Aorta (tissue), 5 donors: ENCODE measurements around the gene TNFRSF13B. TPM values are rescaled to one million over a fixed set of nuclear protein-coding genes. Genes with fewer than 3 reads are reported as not detected.

Experiments
- ATAC-seq: fragments of 200-7000 bp; cut with Tn5 transposase; one replicate; pipeline ENCODE4 v1.9.1; 2022; ENCODE audit warnings: moderate library complexity; ENCODE audit not compliant: low FRiP score
- DNase-seq, 2 donors: peaks; one replicate each; pipeline ENCODE4 v3.0.0-alpha.2; 2020
- H3K27ac ChIP-seq, 2 donors: one replicate each; pipeline ENCODE4 v1.5.1; 2013; ENCODE audit warnings: low read length in 2 of 2, mild to moderate bottlenecking in 2 of 2, moderate library complexity in 2 of 2, control low read depth in 1 of 2, inconsistent platforms in 1 of 2, low read depth in 1 of 2
- H3K27me3 ChIP-seq, 2 donors: one replicate each; pipeline ENCODE4 v1.6.1; 2013; ENCODE audit warnings: control low read depth in 1 of 2, low read length in 1 of 2, mild to moderate bottlenecking in 1 of 2, moderate library complexity in 1 of 2; ENCODE audit not compliant: insufficient read depth in 2 of 2, control insufficient read depth in 1 of 2
- H3K36me3 ChIP-seq, 2 donors: one replicate each; pipeline ENCODE4 v1.6.1; 2013; ENCODE audit warnings: control low read depth in 1 of 2, low read length in 1 of 2, mild to moderate bottlenecking in 1 of 2; ENCODE audit not compliant: insufficient read depth in 2 of 2, control insufficient read depth in 1 of 2
- H3K4me1 ChIP-seq, 2 donors: one replicate each; pipeline ENCODE4 v1.6.1; 2013; ENCODE audit warnings: low read length in 2 of 2, control low read depth in 1 of 2, mild to moderate bottlenecking in 1 of 2, moderate library complexity in 1 of 2; ENCODE audit not compliant: insufficient read depth in 2 of 2, control insufficient read depth in 1 of 2
- H3K4me3 ChIP-seq, 2 donors: one replicate each; pipeline ENCODE4 v1.5.1; 2013; ENCODE audit warnings: low read length in 2 of 2, control low read depth in 1 of 2, mild to moderate bottlenecking in 1 of 2
- H3K9me3 ChIP-seq: one replicate; pipeline ENCODE4 v1.6.1; 2013; ENCODE audit warnings: mild to moderate bottlenecking, low read length; ENCODE audit not compliant: control insufficient read depth
- WGBS, 2 donors: extraction: QIAGEN DNeasy Blood & Tissue Kit; methylation state at CpG; one replicate each; pipeline ENCODE4 v1.1.7; 2013; 5-methylcytosine and 5-hydroxymethylcytosine counted together
- intact Hi-C, 2 donors: fragments of 100-400 bp; cut with DNase I; formaldehyde crosslinking; loops; one replicate each; pipeline versions ENCODE4 v1.14.2 to v1.15.0; 2022
- polyA plus RNA-seq, 2 donors: library from polyadenylated mRNA; stranded (reverse); fragments of 200-250 nt; gene quantifications; one replicate each; pipeline ENCODE4 v1.2.3, GENCODE V29; 2013
- total RNA-seq, 2 donors: library from RNA; stranded (reverse); fragmentation: NEBNext Ultra II Directional; extraction: Animal tissue kit (Norgen Biotek cat#: 25700); gene quantifications; one replicate each; pipeline ENCODE4 v1.2.1, GENCODE V29; 2021
- donor health status: healthy with polysubstance abuse.
- donor health status: Bipolar disorder and iron deficiency.
- donor health status: DM: no; HTN: no; CAD: no.
- donor health status: DM: no; HTN: no; CAD: no.
- donor health status: DM: yes; HTN: yes; CAD: no.

The TNFRSF13B gene
- total and polyA plus RNA-seq, 4 donors = not detected

DNA sequence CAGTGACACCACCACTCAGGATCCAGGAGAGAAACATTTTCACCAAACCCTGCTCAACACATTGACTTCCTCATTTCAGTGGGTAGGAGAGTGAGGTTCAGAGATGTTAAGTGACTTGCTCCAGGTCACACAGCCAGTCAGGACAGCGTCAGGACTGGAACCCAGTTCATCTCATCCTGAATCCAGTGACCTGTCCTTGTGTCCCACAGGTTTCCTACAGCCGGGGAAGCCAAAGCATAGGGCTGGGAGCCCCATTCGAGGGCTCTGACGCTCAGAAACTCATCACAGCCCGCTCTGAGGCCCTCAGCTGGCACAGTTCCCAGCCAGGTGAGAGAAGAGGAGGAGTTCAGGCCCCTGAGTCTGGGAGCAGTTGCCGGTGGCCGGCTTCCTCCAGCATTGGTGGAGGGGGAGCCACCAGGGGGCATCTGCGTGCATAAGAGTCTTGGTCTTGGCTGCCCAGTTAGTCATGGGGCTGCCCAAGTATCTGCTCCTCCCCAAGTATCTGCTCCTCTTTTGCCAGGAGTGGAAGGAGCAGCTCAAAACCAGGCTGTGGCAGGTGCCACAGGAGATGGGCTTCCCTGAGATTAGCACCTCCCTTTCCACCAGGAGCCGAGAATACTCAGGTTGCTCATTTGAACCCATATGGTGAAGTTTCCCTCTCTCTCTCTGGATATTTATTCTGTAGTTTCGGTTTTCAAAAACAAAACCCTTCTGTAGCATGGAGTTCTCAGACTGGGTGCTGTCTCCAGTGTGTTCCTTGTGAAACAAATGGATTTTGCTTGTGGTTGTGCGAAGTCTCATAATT is 56.0 kb downstream of the TNFRSF13B start:
- Histone ChIP-seq H3K27me3 (no peaks in the 10 kb centered on the region), H3K4me3 (no peak overlapping the region), H3K27ac (no peak overlapping the region), H3K9me3 (no peaks in the 10 kb centered on the region), H3K4me1 (no peaks in the 10 kb centered on the region), H3K36me3 (no peaks in the 10 kb centered on the region)
- ATAC-seq (no peak), DNase-seq (peak; percentile 71 to 76)
- intact Hi-C loops = no loop called here
- 60 to 64% methylated on average over 11 of the region's 11 CpGs for WGBS, 2 donors

DNA sequence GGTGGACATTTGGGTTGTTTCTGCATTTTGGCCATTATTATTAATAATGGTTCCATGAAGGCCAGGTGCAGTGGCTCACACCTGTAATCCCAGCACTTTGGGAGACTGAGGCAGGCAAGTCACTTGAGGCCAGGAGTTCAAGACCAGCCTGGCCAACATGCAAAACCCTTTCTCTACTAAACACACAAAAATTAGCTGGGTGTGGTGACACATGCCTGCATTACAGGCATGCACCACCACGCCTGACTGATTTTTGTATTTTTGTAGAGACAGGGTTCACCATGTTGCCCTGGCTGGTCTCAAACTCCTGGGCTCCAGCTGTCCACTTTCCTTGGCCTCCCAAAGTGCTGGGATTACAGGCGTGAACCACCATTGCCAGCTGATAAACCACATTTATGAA is 58.5 kb downstream of the TNFRSF13B start:
- Histone ChIP-seq H3K27ac (no peak overlapping the region), H3K4me1 (no peaks in the 10 kb centered on the region), H3K9me3 (no peaks in the 10 kb centered on the region), H3K4me3 (no peak overlapping the region), H3K36me3 (no peaks in the 10 kb centered on the region), H3K27me3 (no peaks in the 10 kb centered on the region)
- 81 to 90% methylated on average over 2 of the region's 2 CpGs for WGBS, 2 donors
- no peak for ATAC-seq
- DNase-seq = no peak
- intact Hi-C loops = no loop called here

- Histone ChIP-seq H3K36me3 (no peaks in the 10 kb centered on the region), H3K4me3 (no peak overlapping the region), H3K27ac (no peak overlapping the region), H3K27me3 (no peaks in the 10 kb centered on the region), H3K4me1 (no peaks in the 10 kb centered on the region), H3K9me3 (no peaks in the 10 kb centered on the region)
- DNase-seq (peak in 1 of 2 donors; percentile 28), ATAC-seq (no peak)
- WGBS, 2 donors = 91 to 92% methylated on average over 17 of the region's 17 CpGs
- intact Hi-C loops = no loop called here
Measured at GRCh38 chr17:16912021-16912962, 59.6 kb downstream of the TNFRSF13B start.

- no peak for ATAC-seq
- intact Hi-C loops = no loop called here
Measured at GRCh38 chr17:16911141-16911937, 60.6 kb downstream of the TNFRSF13B start.

DNA sequence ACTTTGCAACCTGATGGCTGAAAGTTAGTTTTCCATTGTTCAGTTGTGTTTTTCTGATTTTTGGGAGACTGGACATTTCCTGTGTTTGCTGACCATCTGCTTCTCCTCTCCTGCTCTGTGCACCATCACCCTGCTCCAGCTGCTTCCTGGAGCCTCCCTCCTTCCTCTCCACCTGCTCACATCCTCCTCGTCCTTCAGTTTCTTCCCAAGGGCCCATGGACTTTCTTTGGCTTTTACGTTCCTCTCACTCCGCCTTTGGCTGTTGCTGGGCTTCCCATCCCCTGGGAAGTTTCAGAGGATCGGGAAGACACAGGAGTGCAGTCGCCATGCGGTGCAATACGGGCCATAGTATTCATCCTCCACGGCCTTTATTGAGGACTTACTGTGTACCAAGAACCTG is 61.6 kb downstream of the TNFRSF13B start:
- WGBS, 2 donors = 88 to 92% methylated on average over 8 of the region's 8 CpGs
- no peaks in the 10 kb centered on the region for H3K27me3 ChIP-seq
- intact Hi-C loops = no loop called here
- H3K4me1 ChIP-seq = no peaks in the 10 kb centered on the region
- no peak overlapping the region for H3K4me3 ChIP-seq
- H3K27ac ChIP-seq = no peak overlapping the region
- DNase-seq (peak in 1 of 2 donors; percentile 19), ATAC-seq (no peak)
- no peaks in the 10 kb centered on the region for H3K36me3 ChIP-seq
- no peaks in the 10 kb centered on the region for H3K9me3 ChIP-seq

More at GRCh38 chr17:16911141-16911937, 60.6 kb downstream of the TNFRSF13B start:
- no peaks in the 10 kb centered on the region for H3K36me3 ChIP-seq
- DNase-seq = peak in 1 of 2 donors; percentile 69
- no peak overlapping the region for H3K4me3 ChIP-seq
- WGBS, 2 donors = 89 to 91% methylated on average over 17 of the region's 17 CpGs
- H3K4me1 ChIP-seq = no peaks in the 10 kb centered on the region
- H3K9me3 ChIP-seq = no peaks in the 10 kb centered on the region
- H3K27me3 ChIP-seq = no peaks in the 10 kb centered on the region
- no peak overlapping the region for H3K27ac ChIP-seq

DNA sequence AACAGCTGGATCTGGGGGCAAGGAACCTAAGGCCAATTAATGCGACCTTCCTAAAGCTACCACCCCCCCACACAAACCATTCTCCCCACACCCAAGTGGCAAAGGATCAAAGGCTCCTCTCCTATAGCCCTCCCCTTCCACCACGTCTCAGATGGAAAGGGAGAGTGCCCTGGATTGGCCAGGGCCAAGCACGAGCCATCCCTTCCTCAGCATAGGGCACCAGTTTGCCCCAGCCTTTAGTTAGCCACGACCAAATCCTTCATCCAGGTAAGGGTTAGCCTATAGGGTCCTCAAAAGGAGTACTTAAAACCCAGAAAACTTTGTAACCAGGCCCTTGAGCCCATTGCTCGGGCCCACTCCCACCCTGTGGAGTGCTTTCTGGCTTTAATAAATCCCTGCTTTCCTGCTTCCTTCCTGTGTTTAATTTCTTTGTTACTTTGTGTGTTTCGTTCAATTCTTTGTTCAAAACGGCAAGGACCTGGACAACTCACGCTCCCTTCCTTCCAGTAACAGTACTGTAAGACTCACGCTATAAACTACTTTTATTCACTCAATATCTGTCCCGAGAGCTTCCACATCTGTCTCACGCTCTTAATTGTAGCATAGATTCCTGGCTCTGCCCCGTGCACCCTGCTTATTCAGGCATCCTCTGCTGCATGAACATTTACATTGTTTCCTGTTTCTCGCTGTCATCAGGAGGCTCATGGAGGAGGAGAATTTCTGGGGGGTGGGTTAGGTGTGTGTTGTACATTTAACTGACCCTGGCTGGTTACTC is 62.3 kb downstream of the TNFRSF13B start:
- no peaks in the 10 kb centered on the region for H3K27me3 ChIP-seq
- no peak overlapping the region for H3K27ac ChIP-seq
- no peaks in the 10 kb centered on the region for H3K4me1 ChIP-seq
- H3K9me3 ChIP-seq = no peaks in the 10 kb centered on the region
- ATAC-seq (no peak), DNase-seq (peak in 1 of 2 donors; percentile 31)
- intact Hi-C loops = no loop called here
- H3K4me3 ChIP-seq = no peak overlapping the region
- no peaks in the 10 kb centered on the region for H3K36me3 ChIP-seq
- WGBS, 2 donors = 60 to 73% methylated on average over 13 of the region's 13 CpGs

DNA sequence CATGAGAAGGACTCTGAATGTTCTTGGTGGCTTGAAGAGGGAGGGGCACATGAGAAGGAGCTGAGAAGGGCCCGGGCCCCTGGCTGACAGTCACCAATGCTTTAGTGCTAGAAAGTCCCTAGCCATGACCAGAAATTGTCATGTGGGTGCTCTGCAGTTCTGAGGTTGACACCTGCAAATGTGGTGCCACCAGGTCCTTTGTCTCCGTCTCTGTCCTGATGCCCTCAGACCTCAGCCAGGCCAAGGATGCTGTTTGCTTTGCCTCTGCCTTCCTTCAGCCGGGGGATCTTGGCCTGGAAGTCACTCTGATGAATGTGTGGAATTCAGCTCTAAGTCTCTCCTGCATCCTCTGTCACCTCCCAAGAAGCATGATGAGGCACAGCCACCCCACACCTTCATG is 63.6 kb downstream of the TNFRSF13B start:
- DNase-seq (peak in 1 of 2 donors; percentile 20), ATAC-seq (no peak)
- Histone ChIP-seq H3K9me3 (no peaks in the 10 kb centered on the region), H3K4me3 (no peak overlapping the region), H3K27me3 (no peaks in the 10 kb centered on the region), H3K4me1 (no peaks in the 10 kb centered on the region), H3K36me3 (no peaks in the 10 kb centered on the region), H3K27ac (no peak overlapping the region)
- 90 to 93% methylated on average over 3 of the region's 3 CpGs for WGBS, 2 donors
- intact Hi-C loops = no loop called here

DNA sequence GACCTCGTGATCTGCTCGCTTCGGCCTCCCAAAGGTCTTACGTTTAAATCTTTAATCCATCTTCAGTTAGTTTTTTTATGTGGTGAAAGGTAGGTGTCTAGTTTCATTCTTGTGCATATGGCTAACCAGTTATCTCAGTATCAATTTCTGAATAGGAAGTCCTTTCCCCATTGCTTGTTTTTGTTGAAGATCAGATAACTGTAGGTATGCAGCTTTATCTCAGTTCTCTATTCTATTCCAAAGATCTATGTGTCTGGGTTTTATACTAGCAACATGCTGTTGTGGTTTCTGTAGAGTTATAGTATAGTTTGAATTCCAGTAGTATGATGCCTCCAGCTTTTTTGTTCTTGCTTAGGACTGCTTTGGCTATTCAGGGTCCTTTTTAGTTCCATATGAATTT is 65.2 kb downstream of the TNFRSF13B start:
- 79 to 81% methylated on average over 4 of the region's 4 CpGs for WGBS, 2 donors
- H3K4me1 ChIP-seq = no peaks in the 10 kb centered on the region
- intact Hi-C loops = no loop called here
- no peaks in the 10 kb centered on the region for H3K36me3 ChIP-seq
- no peaks in the 10 kb centered on the region for H3K9me3 ChIP-seq
- H3K27me3 ChIP-seq = no peaks in the 10 kb centered on the region
- no peak overlapping the region for H3K27ac ChIP-seq
- ATAC-seq (no peak), DNase-seq (no peak)
- H3K4me3 ChIP-seq = no peak overlapping the region
